Measurements from ENCODE around the gene ARHGAP23. TPM values are rescaled to one million over a fixed set of nuclear protein-coding genes. Genes with fewer than 3 reads are reported as not detected.

The ARHGAP23 gene
- total and polyA plus RNA-seq, 10 donors = 7.5 to 250 (median 67.0) TPM

GRCh38 chr17:38552343-38552742, 124.1 kb downstream of the ARHGAP23 start:
- no peak for TF ChIP-seq CTCF (IDR thresholded peaks at IDR 0.05 in 8 of 11, conservative IDR thresholded peaks at IDR 0.05 in 3 of 11)
- no peak for TF ChIP-seq POLR2AphosphoS5 (IDR thresholded peaks at IDR 0.05)
- no peak for TF ChIP-seq POLR2A (IDR thresholded peaks at IDR 0.05)
- H3K27me3 ChIP-seq (replicated peaks in 1 of 7) = peaks cover 0 to 51% (median 0%) of the 10 kb centered on the region in 7 donors
- intact Hi-C loops (cut with DNase I; ENCODE audit: low total_unique reads) = no loop called here
- peaks cover 0 to 10% (median 2%) of the 10 kb centered on the region in 6 donors for H3K4me1 ChIP-seq
- H3K9me3 ChIP-seq = no peaks in the 10 kb centered on the region
- no peak overlapping the region for H3K4me3 ChIP-seq
- H3K27ac ChIP-seq = no peak overlapping the region
- DNase-seq = no peak
- WGBS, 5 donors = 76 to 94% (median 88%) methylated on average over 8 to 17 of the region's 17 CpGs
- H3K36me3 ChIP-seq = no peaks in the 10 kb centered on the region

- Histone ChIP-seq H3K36me3 (no peaks in the 10 kb centered on the region), H3K9me3 (no peaks in the 10 kb centered on the region), H3K27me3 (replicated peaks in 1 of 7) (peaks cover 0 to 44% (median 3%) of the 10 kb centered on the region in 7 donors), H3K4me1 (peaks cover 13 to 33% (median 25%) of the 10 kb centered on the region in 6 donors), H3K4me3 (no peak overlapping the region), H3K27ac (no peak overlapping the region)
- TF ChIP-seq POLR2A (IDR thresholded peaks at IDR 0.05) = no peak
- no peak for TF ChIP-seq CTCF (IDR thresholded peaks at IDR 0.05 in 8 of 11, conservative IDR thresholded peaks at IDR 0.05 in 3 of 11)
- TF ChIP-seq POLR2AphosphoS5 (IDR thresholded peaks at IDR 0.05) = no peak
- no peak for DNase-seq
- WGBS, 5 donors = 54 to 64% (median 61%) methylated on average over 8 of the region's 8 CpGs
- intact Hi-C loops (cut with DNase I; ENCODE audit: low total_unique reads) = no loop called here
These were observed 126.4 kb downstream of the ARHGAP23 start for GRCh38 chr17:38554430-38555350.

GRCh38 chr17:38556239-38556638, 128.0 kb downstream of the ARHGAP23 start:
- no peak for DNase-seq
- Histone ChIP-seq H3K4me3 (no peak overlapping the region), H3K27ac (no peak overlapping the region), H3K9me3 (no peaks in the 10 kb centered on the region), H3K27me3 (replicated peaks in 1 of 7) (peaks cover 0 to 60% (median 18%) of the 10 kb centered on the region in 7 donors), H3K36me3 (no peaks in the 10 kb centered on the region), H3K4me1 (peaks cover 18 to 48% (median 36%) of the 10 kb centered on the region in 6 donors)
- 71 to 81% (median 76%) methylated on average over 6 of the region's 6 CpGs for WGBS, 5 donors
- intact Hi-C loops (cut with DNase I; ENCODE audit: low total_unique reads) = no loop called here
- TF ChIP-seq POLR2AphosphoS5 (IDR thresholded peaks at IDR 0.05) = no peak
- TF ChIP-seq CTCF (IDR thresholded peaks at IDR 0.05 in 8 of 11, conservative IDR thresholded peaks at IDR 0.05 in 3 of 11) = no peak
- no peak for TF ChIP-seq POLR2A (IDR thresholded peaks at IDR 0.05)

GRCh38 chr17:38557396-38557795, 129.1 kb downstream of the ARHGAP23 start:
- peak overlapping the region in 2 of 8 donors; percentile 65 to 69 for H3K27ac ChIP-seq
- DNase-seq = no peak
- WGBS, 5 donors = 64 to 78% (median 70%) methylated on average over 5 to 6 of the region's 6 CpGs
- H3K4me3 ChIP-seq = peak overlapping the region in 1 of 8 donors; percentile 83
- no peaks in the 10 kb centered on the region for H3K36me3 ChIP-seq
- H3K9me3 ChIP-seq = no peaks in the 10 kb centered on the region
- TF ChIP-seq CTCF (IDR thresholded peaks at IDR 0.05 in 8 of 11, conservative IDR thresholded peaks at IDR 0.05 in 3 of 11) (no peak), POLR2AphosphoS5 (IDR thresholded peaks at IDR 0.05) (no peak), POLR2A (IDR thresholded peaks at IDR 0.05) (no peak)
- intact Hi-C loops (cut with DNase I; ENCODE audit: low total_unique reads) = no loop called here
- peaks cover 18 to 59% (median 44%) of the 10 kb centered on the region in 6 donors for H3K4me1 ChIP-seq
- H3K27me3 ChIP-seq (replicated peaks in 1 of 7) = peaks cover 0 to 64% (median 30%) of the 10 kb centered on the region in 7 donors
